B cell (primary cell): ENCODE measurements around the gene INTS3. TPM values are rescaled to one million over a fixed set of nuclear protein-coding genes. Genes with fewer than 3 reads are reported as not detected.

Experiments
- ATAC-seq: fragments of 200-7000 bp; cut with Tn5 transposase; one replicate; pipeline ENCODE4 v1.10.0; 2021; ENCODE audit warnings: low read depth, mild to moderate bottlenecking, moderate number of reproducible peaks, moderate library complexity
- CTCF ChIA-PET: fragments of 350-600 bp; sonication (Branson Sonifier 250); formaldehyde crosslinking; loops from one replicate; lab custom pipeline; 2021; ENCODE audit warnings: antibody characterized with exemption, inconsistent platforms; lab: Charles Lee
- POLR2A ChIA-PET: fragments of 350-600 bp; sonication (Branson Sonifier 250); formaldehyde crosslinking; loops from one replicate; lab custom pipeline; 2021; ENCODE audit warnings: antibody characterized with exemption; lab: Charles Lee
- DNase-seq: peaks from one replicate; pipeline ENCODE4 v3.0.0; 2013
- H2AFZ ChIP-seq: 2 replicates; pipeline ENCODE4 v1.6.1; 2012; ENCODE audit warnings: mild to moderate bottlenecking, low read depth, low read length; ENCODE audit not compliant: insufficient read depth, poor library complexity, severe bottlenecking
- H3K27ac ChIP-seq, 2 donors: 1 replicate in 1 of 2; 2 replicates in 1 of 2; pipeline ENCODE4 v1.5.1; 2012 to 2013; ENCODE audit warnings: low read length in 2 of 2, mild to moderate bottlenecking in 2 of 2, moderate library complexity in 1 of 2
- H3K27me3 ChIP-seq, 4 experiments: fragments of 200-600 bp in 1 of 4; sonication (generic) in 1 of 4; replicated peaks in 1 of 4; 1 replicate in 2 of 4; 2 replicates in 2 of 4; pipeline versions ENCODE4 v1.6.1 to v1.7.0; 2013 to 2016; ENCODE audit warnings: low read length in 3 of 4, mild to moderate bottlenecking in 2 of 4, mixed read lengths in 1 of 4, moderate library complexity in 1 of 4; ENCODE audit not compliant: insufficient read depth in 4 of 4, control insufficient read depth in 3 of 4; ENCODE audit errors: control extremely low read depth in 1 of 4
- H3K36me3 ChIP-seq, 2 experiments: replicated peaks in 1 of 2; 1 replicate in 1 of 2; 2 replicates in 1 of 2; pipeline versions ENCODE4 v1.6.1 to v1.7.1; 2013; ENCODE audit warnings: low read length in 1 of 2; ENCODE audit not compliant: insufficient read depth in 2 of 2, control insufficient read depth in 1 of 2; ENCODE audit errors: control extremely low read depth in 1 of 2, extremely low read depth in 1 of 2
- H3K4me1 ChIP-seq, 2 donors: fragments of 200-600 bp in 1 of 2; sonication (generic) in 1 of 2; 1 replicate in 1 of 2; 2 replicates in 1 of 2; pipeline versions ENCODE4 v1.5.1 to v1.6.1; 2013 to 2017; ENCODE audit warnings: low read length in 2 of 2; ENCODE audit not compliant: control insufficient read depth in 2 of 2, insufficient read depth in 2 of 2
- H3K4me2 ChIP-seq: replicated peaks from 2 replicates; pipeline ENCODE3; 2012; ENCODE audit warnings: mild to moderate bottlenecking, low read depth, low read length; ENCODE audit not compliant: poor library complexity, severe bottlenecking
- H3K4me3 ChIP-seq, 5 experiments: fragments of 200-600 bp in 1 of 5; sonication (generic) in 1 of 5; 1 replicate in 3 of 5; 2 replicates in 2 of 5; pipeline versions ENCODE4 v1.5.1 to v1.7.0; 2011 to 2016; ENCODE audit warnings: low read length in 4 of 5, mild to moderate bottlenecking in 4 of 5, low read depth in 2 of 5, control low read depth in 1 of 5, moderate library complexity in 1 of 5; ENCODE audit not compliant: insufficient read depth in 1 of 5; ENCODE audit errors: control extremely low read depth in 1 of 5, extremely low read depth in 1 of 5
- H3K79me2 ChIP-seq: fragments of 200-600 bp; sonication (generic); one replicate; pipeline ENCODE4 v1.6.0; 2016; ENCODE audit warnings: low read length; ENCODE audit not compliant: control insufficient read depth, insufficient read depth
- H3K9ac ChIP-seq: fragments of 200-600 bp; sonication (generic); 2 replicates; pipeline ENCODE4 v1.6.1; 2017; ENCODE audit warnings: mild to moderate bottlenecking, low read length, moderate library complexity
- H3K9me3 ChIP-seq, 3 donors: one replicate each; pipeline versions ENCODE4 v1.6.1 to v1.7.1; 2013; ENCODE audit warnings: low read length in 2 of 3; ENCODE audit not compliant: control insufficient read depth in 2 of 3, insufficient read depth in 1 of 3; ENCODE audit errors: control extremely low read depth in 1 of 3
- H4K20me1 ChIP-seq: 2 replicates; pipeline ENCODE4 v1.6.0; 2012; ENCODE audit warnings: mild to moderate bottlenecking, low read length; ENCODE audit not compliant: insufficient read depth, control insufficient read depth, poor library complexity, severe bottlenecking
- H3K27ac Mint-ChIP-seq: one replicate; pipeline ENCODE4 v1.8.0; 2021; ENCODE audit warnings: mixed read lengths
- H3K27me3 Mint-ChIP-seq: one replicate; pipeline ENCODE4 v1.8.0; 2021; ENCODE audit warnings: mixed read lengths
- H3K4me1 Mint-ChIP-seq: one replicate; pipeline ENCODE4 v1.8.0; 2021; ENCODE audit warnings: mixed read lengths
- H3K4me3 Mint-ChIP-seq: one replicate; pipeline ENCODE4 v1.8.0; 2021; ENCODE audit warnings: mixed read lengths
- H3K9me3 Mint-ChIP-seq: one replicate; pipeline ENCODE4 v1.8.0; 2022; ENCODE audit warnings: mixed read lengths; ENCODE audit not compliant: insufficient read depth
- CTCF ChIP-seq: fragments of 200-600 bp; IDR thresholded peaks from one replicate; pipeline ENCODE4 v1.8.0; 2022; ENCODE audit warnings: antibody characterized with exemption, mild to moderate bottlenecking
- EZH2 ChIP-seq: IDR thresholded peaks from 2 replicates; pipeline ENCODE4 v1.6.1; 2012; ENCODE audit warnings: borderline replicate concordance, low read depth, mild to moderate bottlenecking, moderate library complexity, low read length; ENCODE audit not compliant: insufficient read depth, poor library complexity, severe bottlenecking
- WGBS: methylation state at CpG from one replicate; pipeline ENCODE4 v1.1.5; 2013; ENCODE audit warnings: missing lambda C conversion rate; ENCODE audit not compliant: insufficient coverage; 5-methylcytosine and 5-hydroxymethylcytosine counted together
- intact Hi-C: fragments of 100-400 bp; cut with micrococcal nuclease; formaldehyde crosslinking; loops from one replicate; pipeline ENCODE4 v1.10.0; 2022
- polyA plus RNA-seq: library from polyadenylated mRNA; depleted of rRNA; stranded (reverse); fragments of >200 nt; gene quantifications from 2 replicates; pipeline ENCODE4 v1.2.3, GENCODE V29; 2012
- total RNA-seq, 2 donors: library from RNA; stranded (reverse); fragments of 120-200 nt in 1 of 2; gene quantifications; 1 replicate in 1 of 2; 2 replicates in 1 of 2; pipeline versions ENCODE4 v1.2.3 to v1.2.4, GENCODE V29; 2013 to 2022

INTS3 gene
- total and polyA plus RNA-seq, 2 donors (not counting 1 experiment from before 2014, with no cell fraction given) = 69.1 to 84.1 TPM

DNA sequence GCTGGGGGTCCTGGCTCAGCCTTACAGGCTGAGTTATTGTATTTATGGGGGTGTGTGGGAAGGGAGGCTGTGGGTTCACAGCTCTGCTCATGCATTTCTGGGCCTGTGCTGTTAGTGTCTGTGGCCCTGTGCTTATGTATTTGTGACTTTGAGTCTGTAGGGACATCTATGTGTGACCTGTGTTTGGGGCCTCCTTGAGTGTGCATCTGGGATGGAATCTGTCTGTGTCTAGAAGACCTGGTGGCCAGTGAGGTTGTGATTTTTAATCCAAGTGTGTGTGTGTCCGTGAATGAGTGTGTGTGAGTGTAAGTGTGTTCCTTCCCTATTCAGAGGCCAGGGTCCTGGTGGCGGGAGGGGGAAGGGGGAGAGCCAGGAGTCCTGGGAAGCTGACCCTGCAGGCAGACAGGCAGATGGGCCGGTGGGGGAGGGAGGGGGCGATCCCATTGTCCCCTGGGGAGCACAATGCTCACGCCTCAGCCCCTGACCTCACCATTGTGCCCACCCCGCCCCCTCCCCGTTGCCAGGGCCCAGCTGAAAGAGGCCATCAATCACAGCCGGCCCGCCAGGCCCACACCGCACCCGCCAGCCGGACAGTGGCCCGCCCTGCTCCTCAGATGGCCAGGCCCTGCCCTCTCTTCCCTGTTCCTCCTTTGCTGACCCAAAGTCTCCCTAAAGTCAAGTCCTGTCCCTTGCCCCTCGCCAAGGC, 66.9 kb downstream of the INTS3 start:
- no peak overlapping the region for H3K4me2 ChIP-seq
- peaks cover 26 to 39% of the 10 kb centered on the region in 2 donors for H3K4me1 ChIP-seq
- intact Hi-C loops = loop anchor here (5.0 kb wide), 1 partner anchor 67 kb away; the partner anchor contains the start of gene INTS3
- Mint-ChIP-seq H3K4me3 (no peak overlapping the region), H3K27me3 (no peaks in the 10 kb centered on the region), H3K4me1 (peaks cover 35% of the 10 kb centered on the region), H3K9me3 (no peaks in the 10 kb centered on the region), H3K27ac (peak overlapping the region; percentile 3)
- H3K4me3 ChIP-seq = no peak overlapping the region
- H3K9me3 ChIP-seq = no peaks in the 10 kb centered on the region
- DNase-seq (no peak), ATAC-seq (no peak)
- H2AFZ ChIP-seq = no peak overlapping the region
- H3K27me3 ChIP-seq = no peaks in the 10 kb centered on the region
- H3K36me3 ChIP-seq = no peaks in the 10 kb centered on the region
- no peaks in the 10 kb centered on the region for H3K79me2 ChIP-seq
- ChIA-PET POLR2A (no interaction called here), CTCF (interaction anchor here (6.6 kb wide), 1 partner anchor 191 kb away, joined by 103 read pairs; the partner anchor contains the start of gene RAB13)
- 96% methylated on average over 8 of the region's 14 CpGs for WGBS
- H4K20me1 ChIP-seq = no peaks in the 10 kb centered on the region
- H3K9ac ChIP-seq = no peak overlapping the region
- no peak overlapping the region for H3K27ac ChIP-seq
- no peak for TF ChIP-seq CTCF
- no peak for TF ChIP-seq EZH2

DNA sequence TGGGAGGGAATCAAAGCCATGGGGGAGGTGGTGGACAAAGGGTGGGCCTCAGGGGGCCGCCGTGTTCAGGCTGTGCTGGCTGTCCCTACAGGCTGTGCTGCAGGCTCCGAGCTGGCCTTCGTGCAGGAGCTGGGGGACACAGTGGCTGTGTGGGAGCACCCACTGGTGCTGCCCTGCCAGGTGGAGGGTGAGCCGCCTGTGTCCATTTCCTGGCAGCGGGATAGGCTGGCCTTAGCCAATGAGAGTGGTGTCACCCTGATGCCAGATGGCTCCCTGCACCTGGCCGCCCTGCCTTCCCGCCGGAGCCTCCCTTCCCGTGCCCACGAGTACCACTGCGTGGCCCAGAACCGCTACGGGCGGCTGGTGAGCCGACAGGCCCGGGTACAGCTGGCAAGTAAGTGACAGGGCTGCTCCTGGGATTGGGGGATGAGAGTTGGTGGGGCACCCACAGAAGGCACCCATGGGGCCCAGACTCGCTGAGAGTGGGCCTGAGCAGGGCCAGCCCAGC, 67.5 kb downstream of the INTS3 start:
- H3K27ac Mint-ChIP-seq = no peak overlapping the region
- no peak overlapping the region for H3K4me3 Mint-ChIP-seq
- no peak for ATAC-seq

More for the DNA sequence above, 67.5 kb downstream of the INTS3 start:
- Histone ChIP-seq H4K20me1 (no peaks in the 10 kb centered on the region), H3K36me3 (no peaks in the 10 kb centered on the region), H3K27ac (no peak overlapping the region), H3K4me3 (no peak overlapping the region), H3K4me2 (no peak overlapping the region), H3K4me1 (peaks cover 19 to 33% of the 10 kb centered on the region in 2 donors), H3K79me2 (no peaks in the 10 kb centered on the region), H3K9ac (no peak overlapping the region), H3K9me3 (no peaks in the 10 kb centered on the region), H3K27me3 (no peaks in the 10 kb centered on the region), H2AFZ (no peak overlapping the region)
- WGBS = 97% methylated on average over 9 of the region's 18 CpGs
- no peaks in the 10 kb centered on the region for H3K9me3 Mint-ChIP-seq
- ChIA-PET CTCF (interaction anchor here (6.6 kb wide), 1 partner anchor 190 kb away, joined by 103 read pairs; the partner anchor contains the start of gene RAB13), POLR2A (no interaction called here)
- no peaks in the 10 kb centered on the region for H3K27me3 Mint-ChIP-seq
- intact Hi-C loops = no loop called here
- DNase-seq = no peak
- TF ChIP-seq EZH2 (no peak), CTCF (no peak)
- peaks cover 28% of the 10 kb centered on the region for H3K4me1 Mint-ChIP-seq
